ENCODE results near the gene CRKL. TPM values are rescaled to one million over a fixed set of nuclear protein-coding genes. Genes with fewer than 3 reads are reported as not detected.
A peak's percentile ranks its signal among the peaks of the same experiment; 100 is the strongest.

CRKL gene
- total RNA-seq, 2 donors from 2014 or later, result 51.3 to 60.9 TPM

- no peak for DNase-seq
- ATAC-seq, result no peak
- intact Hi-C loops (cut with DNase I, micrococcal nuclease), result no loop called here
Measured at GRCh38 chr22:20945578-20945934, 28.3 kb downstream of the CRKL start.

GRCh38 chr22:20946080-20946986 is 29.1 kb downstream of the CRKL start:
- DNase-seq, result no peak
- no peak for ATAC-seq
- intact Hi-C loops (cut with DNase I, micrococcal nuclease), result no loop called here

GRCh38 chr22:20946991-20947390 is 29.8 kb downstream of the CRKL start:
- DNase-seq (no peak), ATAC-seq (no peak)
- intact Hi-C loops (cut with DNase I, micrococcal nuclease), result no loop called here

GRCh38 chr22:20948450-20948849 is 31.2 kb downstream of the CRKL start:
- DNase-seq (no peak), ATAC-seq (peak; percentile 28)
- intact Hi-C loops (cut with DNase I, micrococcal nuclease), result no loop called here

GRCh38 chr22:20948989-20949388 is 31.8 kb downstream of the CRKL start:
- intact Hi-C loops (cut with DNase I, micrococcal nuclease), result no loop called here
- DNase-seq (no peak), ATAC-seq (no peak)

GRCh38 chr22:20949698-20950183 is 32.5 kb downstream of the CRKL start:
- no peak for ATAC-seq
- intact Hi-C loops (cut with DNase I, micrococcal nuclease), result no loop called here
- no peak for DNase-seq

GRCh38 chr22:20951151-20951931 is 34.1 kb downstream of the CRKL start:
- intact Hi-C loops (cut with DNase I, micrococcal nuclease), result no loop called here
- ATAC-seq, result peak; percentile 34
- DNase-seq, result no peak

- peak; percentile 24 for ATAC-seq
- peak in 1 of 2 donors; percentile 51 for DNase-seq
- intact Hi-C loops (cut with DNase I, micrococcal nuclease), result no loop called here
Measured at GRCh38 chr22:20951932-20952380, 34.7 kb downstream of the CRKL start.

GRCh38 chr22:20952544-20953341 is 35.5 kb downstream of the CRKL start:
- intact Hi-C loops (cut with DNase I, micrococcal nuclease), result no loop called here
- DNase-seq (peak; percentile 80 to 88), ATAC-seq (peak; percentile 42)

- intact Hi-C loops (cut with DNase I, micrococcal nuclease), result no loop called here
- ATAC-seq (no peak), DNase-seq (no peak)
Measured at GRCh38 chr22:20953342-20953608, 36.1 kb downstream of the CRKL start.

GRCh38 chr22:20953668-20954500 is 36.7 kb downstream of the CRKL start:
- intact Hi-C loops (cut with DNase I, micrococcal nuclease), result no loop called here
- ATAC-seq, result no peak

GRCh38 chr22:20955548-20955947 is 38.3 kb downstream of the CRKL start:
- ATAC-seq, result no peak
- intact Hi-C loops (cut with DNase I, micrococcal nuclease), result no loop called here
- DNase-seq, result no peak

More at GRCh38 chr22:20953668-20954500, 36.7 kb downstream of the CRKL start:
- DNase-seq, result no peak

GRCh38 chr22:20956258-20957101 is 39.3 kb downstream of the CRKL start:
- intact Hi-C loops (cut with DNase I, micrococcal nuclease), result no loop called here
- DNase-seq, result peak; percentile 81 to 85
- peak; percentile 51 for ATAC-seq

GRCh38 chr22:20957102-20957682 is 40.0 kb downstream of the CRKL start:
- intact Hi-C loops (cut with DNase I, micrococcal nuclease), result no loop called here
- DNase-seq (peak in 1 of 2 donors; percentile 72), ATAC-seq (peak; percentile 57)

- DNase-seq (peak; percentile 82 to 83), ATAC-seq (peak; percentile 65)
- intact Hi-C loops (cut with DNase I, micrococcal nuclease), result no loop called here
Measured at GRCh38 chr22:20957683-20958431, 40.6 kb downstream of the CRKL start.
